ENCODE measurements around the gene CYB561A3.
A peak's percentile ranks its signal among the peaks of the same experiment; 100 is the strongest.

Gene CYB561A3

GRCh38 chr11:61342207-61342803, 19.4 kb downstream of the CYB561A3 start:
- DNase-seq = no peak

DNA sequence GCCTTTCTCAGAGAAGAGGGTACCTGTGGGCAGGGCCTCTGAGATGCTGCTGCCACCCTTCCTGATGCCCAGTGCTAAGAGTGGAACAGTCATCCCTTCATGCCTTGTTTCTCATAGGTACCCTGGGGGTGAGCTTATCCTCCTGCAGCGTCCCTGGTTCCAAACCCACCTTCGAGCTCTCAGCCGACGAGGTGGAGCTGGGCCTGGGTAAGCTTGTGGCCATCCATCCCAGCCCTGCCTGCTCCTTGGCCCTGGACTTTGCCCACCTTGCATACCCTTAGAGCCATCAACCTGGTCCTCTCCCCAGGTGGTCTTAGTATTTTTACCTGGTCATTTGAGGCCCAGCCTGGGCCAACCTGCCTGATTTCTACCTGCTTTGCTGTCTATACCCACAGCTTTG, 20.0 kb downstream of the CYB561A3 start:
- DNase-seq = no peak

- DNase-seq = no peak
These were observed 20.7 kb downstream of the CYB561A3 start for GRCh38 chr11:61340979-61341378.

- DNase-seq = no peak
These were observed 22.2 kb downstream of the CYB561A3 start for GRCh38 chr11:61339490-61339878.

GRCh38 chr11:61338783-61339489, 22.7 kb downstream of the CYB561A3 start:
- no peak for DNase-seq

- no peak for DNase-seq
These were observed 23.8 kb downstream of the CYB561A3 start for GRCh38 chr11:61337706-61338470.

GRCh38 chr11:61336171-61336935, 25.3 kb downstream of the CYB561A3 start:
- peak; percentile 8 for DNase-seq

- DNase-seq = no peak
These were observed 26.3 kb downstream of the CYB561A3 start for GRCh38 chr11:61335355-61335710.

DNA sequence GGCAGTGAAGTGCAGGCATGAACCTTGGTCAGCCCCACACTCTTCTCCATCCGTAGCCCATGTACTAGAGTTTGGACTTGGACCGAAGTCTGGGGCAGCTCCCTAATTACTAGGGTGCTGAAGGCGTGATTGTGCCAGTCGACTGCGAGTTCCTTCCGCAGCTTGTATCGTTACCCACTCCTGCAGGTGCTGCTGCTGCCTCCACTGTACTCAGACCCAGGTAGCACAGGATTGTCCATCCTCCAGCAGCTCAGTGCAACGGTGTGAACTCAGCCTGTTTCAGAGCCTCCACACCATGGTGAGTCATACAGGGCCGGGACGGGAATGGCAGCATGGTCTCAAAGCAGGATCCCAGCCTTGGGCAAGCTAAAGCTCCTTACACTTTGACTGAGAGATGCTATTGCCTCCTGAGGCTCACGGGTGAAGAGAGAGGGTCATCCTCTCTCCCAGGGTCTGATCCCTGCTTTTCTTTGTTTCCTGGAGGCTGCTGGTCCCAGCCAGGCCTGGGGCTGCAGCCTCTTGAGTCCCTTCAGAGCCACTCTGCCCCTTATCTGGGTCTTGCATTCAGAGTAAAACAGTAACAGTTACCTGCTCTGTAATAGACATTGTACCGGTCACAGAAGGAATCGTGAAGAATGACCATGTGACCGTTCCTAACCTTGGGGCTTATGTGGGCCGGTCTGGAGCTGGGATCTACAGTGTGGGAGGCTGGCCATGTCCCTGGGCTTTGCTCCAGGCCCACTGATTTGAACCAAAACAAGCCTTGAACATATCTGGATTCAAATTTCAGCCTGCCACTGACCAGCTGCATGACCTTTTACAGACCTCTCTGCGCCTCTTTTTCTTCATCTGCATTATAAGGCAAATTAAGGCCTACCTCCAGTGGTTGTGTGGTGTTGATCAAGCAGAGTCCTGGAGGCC, 27.0 kb downstream of the CYB561A3 start:
- no peak for DNase-seq

DNA sequence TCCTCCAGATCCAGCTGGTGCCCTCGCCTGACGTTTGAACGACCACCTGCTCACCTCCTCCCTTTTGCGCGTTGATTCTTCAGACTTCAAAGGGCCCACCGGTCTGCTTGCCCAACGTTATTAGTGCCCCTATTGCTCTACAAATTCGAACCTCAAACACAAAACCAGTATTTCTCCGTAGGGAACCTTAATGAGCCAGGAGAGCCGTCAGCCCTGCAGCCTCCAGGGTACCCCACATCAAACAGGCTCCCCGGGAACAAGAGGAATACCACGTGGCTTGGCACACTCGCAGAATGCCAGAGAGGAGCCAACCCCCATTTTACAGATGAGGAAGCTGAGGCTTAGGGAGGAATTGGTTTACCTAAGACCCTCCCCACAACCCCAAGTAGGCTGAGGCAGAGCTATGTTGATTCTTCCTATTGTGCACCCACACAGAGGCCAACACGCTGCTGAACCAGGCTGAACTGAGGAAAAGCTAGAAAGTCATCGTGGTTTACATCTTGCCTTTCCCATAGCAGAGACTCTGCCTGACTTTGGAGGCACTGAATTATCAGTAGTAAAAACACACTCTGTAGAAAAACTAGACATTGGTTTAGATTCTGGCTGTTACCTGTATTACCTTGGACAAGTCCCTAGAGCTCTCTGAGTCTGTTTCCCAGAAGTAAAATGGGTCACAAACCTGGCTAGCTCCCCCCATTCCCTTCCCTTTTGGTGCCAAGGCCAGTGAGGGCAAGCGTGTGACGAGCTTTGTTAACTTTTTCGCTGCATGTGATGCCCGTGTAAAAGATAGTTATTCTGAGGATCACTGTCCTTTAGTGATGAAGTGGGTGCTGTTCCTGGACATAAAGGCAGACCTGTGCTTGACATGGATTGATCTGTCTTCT, 27.9 kb downstream of the CYB561A3 start:
- DNase-seq = no peak

- DNase-seq = peak; percentile 15
These were observed 28.7 kb downstream of the CYB561A3 start, which contains the start of the genes DDB1 and TKFC for GRCh38 chr11:61332797-61333549. Gene DDB1, minus strand, starts transcription at chr11:61333105. Its CDS starts 137 bp downstream, at chr11:61332968. Gene TKFC, plus strand, starts transcription at chr11:61333228. Its CDS starts 1,501 bp downstream, at chr11:61334729.

GRCh38 chr11:61332281-61332796, 29.3 kb downstream of the CYB561A3 start:
- no peak for DNase-seq

GRCh38 chr11:61331651-61332050, 30.0 kb downstream of the CYB561A3 start:
- no peak for DNase-seq

- no peak for DNase-seq
These were observed 31.8 kb downstream of the CYB561A3 start for GRCh38 chr11:61329871-61330270.

DNA sequence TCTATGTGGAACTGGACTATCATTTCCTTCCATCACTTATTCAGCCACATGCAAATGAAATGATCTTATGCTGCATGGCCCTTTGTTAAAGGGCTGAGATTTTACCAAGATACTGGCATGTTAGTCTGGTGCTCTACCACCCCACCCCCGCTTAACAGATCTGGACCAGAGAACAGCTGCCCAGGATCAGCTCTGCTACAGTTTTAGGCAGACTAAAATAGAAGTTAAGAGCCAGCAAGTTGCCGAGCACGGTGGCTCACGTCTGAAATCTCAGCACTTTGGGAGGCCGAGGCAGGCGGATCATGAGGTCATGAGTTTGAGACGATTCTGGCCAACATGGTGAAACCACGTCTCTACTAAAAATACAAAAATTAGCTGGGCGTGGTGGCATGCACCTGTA, 33.3 kb downstream of the CYB561A3 start:
- no peak for DNase-seq

DNA sequence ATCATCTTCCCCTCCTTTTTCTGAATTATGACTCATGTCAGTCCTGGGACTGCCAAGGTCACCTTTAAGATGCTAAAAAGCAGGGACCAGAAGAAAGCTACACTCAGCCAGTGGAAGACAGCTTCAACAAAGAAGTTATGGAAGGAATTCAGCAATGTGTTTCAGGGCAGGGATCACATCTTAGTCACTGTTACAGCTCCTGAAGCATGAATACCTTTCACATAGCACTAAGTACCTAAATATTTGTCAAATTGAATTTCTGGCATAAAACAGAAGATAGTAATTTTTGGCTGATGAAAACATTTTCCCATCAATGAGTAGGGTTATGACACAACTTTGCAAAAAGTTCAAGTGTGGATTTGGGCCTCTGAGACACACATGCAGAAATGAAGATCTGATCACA, 34.0 kb downstream of the CYB561A3 start:
- no peak for DNase-seq

GRCh38 chr11:61325649-61326414, 35.9 kb downstream of the CYB561A3 start:
- DNase-seq = no peak

DNA sequence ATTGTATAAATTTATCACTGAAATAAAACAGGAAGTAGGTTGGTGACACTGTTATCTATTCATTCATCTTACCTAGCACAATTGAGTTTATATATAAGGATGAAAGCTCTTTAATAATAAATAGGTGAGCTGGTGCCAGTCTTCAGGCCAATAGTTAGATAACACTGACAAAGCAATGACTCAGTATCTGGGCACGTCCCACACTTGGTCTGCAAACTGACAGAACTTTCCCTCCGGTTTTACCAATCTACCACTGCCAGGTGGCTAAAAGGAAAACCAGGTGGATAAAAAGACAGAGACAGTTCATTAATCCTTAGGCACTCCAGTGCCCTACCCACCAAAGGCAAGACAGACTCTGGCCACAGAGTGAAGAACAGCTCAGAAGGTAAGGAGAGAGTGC, 46.4 kb downstream of the CYB561A3 start:
- no peak for DNase-seq

DNA sequence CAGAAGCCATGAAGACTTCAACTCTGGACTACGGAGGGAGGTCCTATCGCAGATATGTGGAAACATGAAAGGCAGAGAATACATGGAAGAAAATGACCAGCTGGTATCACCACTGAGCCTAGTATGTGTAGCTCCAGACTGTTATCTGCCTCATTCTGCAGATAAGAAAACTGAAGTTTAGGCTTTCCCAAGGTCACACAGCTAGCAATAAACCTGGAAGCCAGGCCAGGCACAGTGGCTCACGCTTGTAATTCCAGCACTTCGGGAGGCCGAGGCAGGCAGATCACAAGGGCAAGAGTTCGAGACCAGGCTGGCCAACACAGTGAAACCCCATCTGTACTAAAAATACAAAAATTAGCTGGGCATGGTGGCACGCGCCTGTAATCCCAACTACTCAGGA, 50.9 kb downstream of the CYB561A3 start:
- DNase-seq = no peak

Measured in NCI-H187 treated with DMSO at 0.1 percent for 48 hours (cell line).